GM19455 (cell line): ENCODE results near the gene CRYBA4.
A peak's percentile ranks its signal among the peaks of the same experiment; 100 is the strongest.

ENCODE experiments used
- ATAC-seq: cut with Tn5 transposase; IDR thresholded peaks from one replicate; pipeline ENCODE4 v1.9.1; 2021; ENCODE audit not compliant: unreplicated experiment

Gene CRYBA4

DNA sequence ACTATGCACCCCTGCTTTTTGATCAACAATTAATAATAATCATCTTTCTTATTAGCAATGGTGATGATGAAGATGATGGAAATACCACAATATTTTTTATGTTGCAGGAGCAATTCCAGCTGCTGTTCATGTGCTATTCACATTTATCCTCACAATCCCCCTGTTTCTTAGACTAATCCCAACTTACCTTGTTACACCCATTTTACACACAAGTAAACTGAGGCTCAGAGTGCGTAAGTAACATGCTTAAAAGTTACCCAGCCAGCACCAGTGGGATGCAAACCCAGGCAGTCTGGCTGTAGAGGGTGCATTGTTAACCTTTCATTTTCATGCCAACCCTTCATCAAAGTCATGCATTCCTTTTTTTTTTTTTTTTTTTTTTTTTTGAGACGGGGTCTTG, 1.6 kb upstream of the CRYBA4 start:
- ATAC-seq = no peak

DNA sequence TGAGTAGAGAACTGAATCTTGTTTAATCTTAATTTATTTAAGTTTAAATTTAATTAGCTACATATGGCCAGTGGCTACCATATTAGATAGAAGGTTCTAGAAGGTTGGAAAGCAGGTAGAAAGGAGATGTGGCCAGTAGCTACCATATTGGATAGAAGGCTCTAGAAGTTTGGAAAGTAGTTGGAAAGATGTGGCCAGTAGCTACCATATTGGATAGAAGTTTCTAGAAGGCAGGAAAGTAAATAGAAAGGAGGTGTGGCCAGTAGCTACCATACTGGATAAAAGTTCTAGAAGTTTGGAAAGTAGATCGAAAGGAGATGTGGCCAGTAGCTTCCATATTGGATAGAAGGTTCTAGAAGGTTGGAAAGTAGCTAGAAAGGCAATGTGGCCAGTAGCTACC, 2.2 kb downstream of the CRYBA4 start:
- no peak for ATAC-seq

DNA sequence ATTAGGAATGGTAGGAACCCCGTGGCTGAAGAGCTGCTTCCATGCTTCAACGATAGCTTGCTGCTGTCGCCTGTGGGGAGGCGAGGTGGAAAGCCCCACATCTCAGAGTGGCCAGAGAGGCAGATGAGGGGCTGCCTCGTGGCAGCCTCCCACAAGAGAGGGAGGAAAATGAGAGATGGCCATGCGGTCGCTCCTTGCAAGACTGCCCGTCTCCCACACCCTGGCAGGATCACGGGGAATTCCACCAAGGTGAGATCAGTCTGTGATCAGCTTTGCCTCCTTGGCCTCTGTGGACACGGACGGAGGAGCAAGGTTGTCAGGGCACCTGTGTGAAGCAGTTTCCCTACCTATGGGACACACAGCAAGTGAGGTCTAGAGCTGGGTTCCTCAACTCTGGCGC, 3.0 kb downstream of the CRYBA4 start:
- no peak for ATAC-seq

DNA sequence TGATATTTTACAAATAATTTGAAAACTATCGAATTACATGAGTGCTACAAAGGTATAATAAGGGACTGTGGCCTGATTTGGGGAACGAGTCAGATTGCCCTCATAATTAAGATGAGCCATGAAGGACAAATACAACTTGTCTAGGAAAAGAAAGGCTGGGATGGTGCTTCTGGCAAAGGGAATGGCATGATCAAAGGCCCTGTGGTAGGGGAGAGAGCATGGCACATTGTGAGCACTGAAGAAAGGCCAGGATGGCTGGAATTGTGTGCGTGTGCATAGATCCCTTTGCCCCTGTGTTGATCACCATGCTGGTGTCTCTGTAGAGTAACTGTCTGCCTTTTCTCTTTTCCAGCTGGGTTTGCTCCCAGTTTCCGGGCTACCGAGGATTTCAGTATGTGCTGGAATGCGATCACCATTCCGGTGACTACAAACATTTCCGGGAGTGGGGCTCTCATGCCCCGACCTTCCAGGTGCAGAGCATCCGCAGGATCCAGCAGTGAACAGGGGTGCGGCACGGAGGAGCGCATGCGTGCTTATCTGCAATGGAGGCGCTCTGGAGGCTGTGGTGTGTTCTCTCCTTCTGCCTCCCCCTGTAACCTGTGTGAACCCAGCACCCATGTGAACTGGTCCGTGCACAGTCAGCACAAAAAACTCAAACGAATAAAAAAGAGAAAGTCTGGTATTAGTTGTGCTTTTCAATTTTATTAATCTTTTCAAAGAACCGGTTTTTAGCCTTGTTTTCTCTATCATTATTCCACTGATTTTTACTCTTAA, 8.4 kb downstream of the CRYBA4 start:
- ATAC-seq = no peak

DNA sequence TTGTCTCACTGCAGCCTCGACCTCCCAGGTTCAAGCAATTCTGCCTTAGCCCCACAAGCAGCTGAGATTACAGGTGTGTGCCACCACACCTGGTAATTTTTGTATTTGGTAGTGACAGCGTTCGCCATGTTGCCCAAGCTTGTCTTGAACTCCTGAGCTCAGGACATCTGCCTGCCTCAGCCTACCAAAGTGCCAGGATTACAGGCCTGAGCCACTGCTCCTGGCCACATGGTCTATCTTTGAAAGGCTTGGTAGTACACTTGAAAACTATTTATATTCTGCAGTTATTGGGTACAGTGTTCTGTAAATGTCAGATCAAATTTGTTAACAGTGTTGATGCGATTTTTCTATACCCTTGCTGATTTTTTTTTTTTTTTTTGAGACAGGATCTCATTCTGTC, 9.5 kb downstream of the CRYBA4 start:
- ATAC-seq = no peak

DNA sequence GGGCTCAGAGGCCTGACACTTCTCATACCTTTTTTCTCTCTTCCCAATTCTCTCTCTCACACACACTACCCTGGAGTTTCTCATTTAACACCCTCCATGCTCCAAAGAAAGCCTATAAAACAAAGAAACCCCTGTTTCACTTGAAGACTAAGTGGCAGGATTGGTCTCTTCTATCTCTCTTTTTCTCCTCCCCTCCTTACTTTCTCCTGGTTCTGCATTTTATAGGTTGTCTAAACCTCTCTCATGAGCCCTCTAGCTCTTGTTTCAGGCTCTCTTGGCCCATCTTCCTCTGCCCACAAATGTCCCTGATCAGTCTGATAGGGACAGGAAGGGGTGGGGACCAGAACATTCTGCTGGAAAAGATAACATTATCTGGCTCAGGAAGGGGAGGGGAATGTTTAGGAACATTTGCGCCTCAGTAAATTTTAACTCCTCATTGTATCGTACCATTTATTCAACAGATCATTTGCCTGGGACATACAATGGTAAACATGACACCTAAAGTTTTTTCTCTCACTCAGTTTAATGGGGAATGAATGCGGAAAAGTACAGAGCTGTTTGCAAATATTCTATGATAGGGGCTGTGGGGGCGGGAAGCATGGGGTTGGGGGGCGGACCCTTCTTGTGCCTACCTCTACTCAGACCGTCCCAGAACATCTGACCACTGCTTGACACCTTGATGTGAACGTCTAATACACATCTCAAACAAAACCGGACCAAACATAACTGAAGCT, 10.8 kb downstream of the CRYBA4 start:
- ATAC-seq = no peak

DNA sequence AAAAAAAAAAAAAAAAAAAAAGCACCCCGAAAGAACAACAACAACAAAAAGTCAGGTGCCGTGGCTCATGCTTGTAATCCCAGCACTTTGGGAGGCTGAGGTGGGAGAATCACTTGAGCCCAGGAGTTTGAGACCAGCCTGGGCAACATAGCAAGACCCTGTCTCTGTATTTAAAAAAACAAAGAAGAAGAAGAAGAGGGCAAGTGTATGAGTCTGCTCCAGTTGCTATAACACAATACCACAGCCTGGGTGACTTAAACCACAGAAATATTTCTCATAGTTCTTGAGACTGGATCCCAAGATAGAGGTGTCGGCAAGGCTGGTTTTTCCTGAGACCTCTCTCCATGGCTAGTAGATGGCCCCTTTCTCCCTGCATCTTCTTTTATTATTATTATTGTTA, 12.4 kb downstream of the CRYBA4 start:
- no peak for ATAC-seq

DNA sequence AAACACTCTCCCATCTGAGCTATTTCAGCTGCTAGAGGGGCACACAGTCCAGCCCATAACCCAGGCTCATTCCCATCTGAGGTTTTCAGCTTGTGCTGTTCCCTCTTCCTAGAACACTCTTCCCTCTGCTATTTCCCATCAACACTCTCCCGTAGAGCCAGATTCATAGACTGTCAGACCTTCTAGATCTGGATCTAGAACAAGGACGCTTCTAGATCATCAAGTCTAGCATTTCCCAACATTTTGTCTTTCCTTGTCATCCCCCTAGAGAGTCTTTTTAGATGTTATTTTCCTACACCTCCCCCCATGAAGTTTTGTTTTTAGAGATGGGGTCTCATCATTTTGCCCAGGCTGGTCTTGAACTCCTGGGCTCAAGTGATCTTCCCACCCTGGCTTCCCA, 13.4 kb downstream of the CRYBA4 start:
- ATAC-seq = no peak

DNA sequence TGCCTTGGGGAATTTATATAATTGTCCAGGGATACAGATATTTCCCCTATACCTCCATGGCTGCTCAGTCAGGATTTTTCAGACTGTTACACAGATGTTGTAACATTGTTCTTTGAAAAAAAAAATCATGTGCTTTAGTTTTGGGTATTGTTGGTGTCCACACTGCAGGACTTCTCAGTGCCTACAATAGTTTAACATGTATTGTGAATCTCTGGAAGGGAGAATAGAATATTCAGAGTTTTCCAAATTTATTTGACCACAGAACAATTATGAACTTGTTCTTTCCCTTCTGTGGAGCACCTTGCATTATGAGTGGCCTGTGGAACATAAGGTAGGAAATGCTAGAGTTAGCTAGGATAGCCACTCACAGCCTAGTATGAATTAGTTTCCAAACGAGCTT, 14.5 kb downstream of the CRYBA4 start:
- no peak for ATAC-seq

DNA sequence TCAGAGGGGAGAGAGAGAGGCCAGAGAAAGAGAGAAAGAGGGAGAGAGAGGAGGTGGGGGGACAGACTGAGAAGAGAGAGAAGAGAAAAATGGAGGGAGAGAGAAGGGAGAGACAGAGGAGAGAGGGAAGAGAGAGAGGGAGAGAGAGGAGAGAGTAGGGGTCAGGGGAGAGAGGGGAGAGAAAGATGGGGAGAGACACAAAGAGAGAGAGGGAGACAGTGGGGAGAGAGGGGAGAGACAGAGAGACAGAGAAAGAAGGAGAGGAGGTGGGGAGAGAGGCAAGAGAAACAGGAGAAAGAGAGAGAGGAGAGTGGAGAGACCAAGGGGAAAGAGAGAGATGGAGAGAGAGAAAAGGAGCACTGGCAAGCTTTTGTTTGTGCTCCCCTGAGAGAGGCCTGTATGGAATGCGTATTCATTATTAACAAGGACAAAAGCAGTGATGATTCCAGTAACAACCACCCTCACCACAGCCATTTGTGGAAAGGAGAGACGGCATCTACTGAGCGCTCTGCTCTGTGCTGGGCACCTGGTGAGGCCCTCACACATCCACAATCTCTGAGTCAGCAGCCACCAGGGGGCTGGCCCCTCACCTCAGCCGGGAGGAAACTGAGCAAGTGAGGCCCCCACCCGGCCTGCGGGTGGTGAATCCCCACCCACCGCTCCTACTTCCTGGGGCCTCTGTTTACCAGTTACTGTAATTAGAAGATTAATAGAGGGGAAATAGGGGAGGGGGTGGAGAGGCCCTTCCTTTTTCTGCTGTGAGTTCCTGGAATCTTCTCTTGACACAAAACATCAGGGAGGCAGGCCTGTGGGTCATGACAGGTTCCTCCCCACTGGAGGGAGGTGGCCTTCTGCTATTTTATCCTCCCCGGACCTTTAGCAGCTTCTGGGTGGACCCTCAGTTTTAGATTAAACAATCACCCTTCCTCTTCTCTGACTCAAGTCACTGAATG, 21.0 kb downstream of the CRYBA4 start:
- no peak for ATAC-seq

DNA sequence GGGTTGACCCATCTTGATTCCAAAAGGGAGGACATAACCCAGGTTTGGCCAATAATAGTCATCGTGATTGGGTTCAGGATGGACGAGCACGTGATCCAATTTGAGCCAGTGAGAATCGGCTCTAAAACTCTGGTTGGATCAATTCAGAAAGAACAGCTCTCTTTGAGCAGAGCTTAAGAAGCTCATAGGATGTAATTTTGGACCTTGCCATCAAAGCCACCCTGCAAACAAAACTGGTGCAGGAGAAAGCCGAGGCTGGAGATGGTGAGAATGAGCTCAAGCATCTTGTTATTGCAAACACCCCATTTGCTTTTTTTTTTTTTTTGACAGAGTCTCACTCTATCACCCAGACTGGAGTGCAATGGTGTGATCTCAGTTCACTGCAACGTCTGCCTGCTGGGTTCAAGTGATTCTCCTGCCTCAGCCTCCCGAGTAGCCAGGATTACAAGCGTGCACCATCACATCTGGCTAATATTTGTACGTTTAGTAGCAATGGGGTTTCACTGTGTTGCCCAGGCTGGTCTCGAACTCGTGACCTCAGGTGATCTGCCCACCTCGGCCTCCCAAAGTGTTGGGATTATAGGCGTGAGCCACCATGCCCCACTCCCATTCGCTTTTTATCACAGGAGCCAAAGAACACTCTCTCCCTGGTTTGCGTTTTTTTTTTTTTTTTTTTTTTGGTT, 21.8 kb downstream of the CRYBA4 start:
- ATAC-seq = no peak

DNA sequence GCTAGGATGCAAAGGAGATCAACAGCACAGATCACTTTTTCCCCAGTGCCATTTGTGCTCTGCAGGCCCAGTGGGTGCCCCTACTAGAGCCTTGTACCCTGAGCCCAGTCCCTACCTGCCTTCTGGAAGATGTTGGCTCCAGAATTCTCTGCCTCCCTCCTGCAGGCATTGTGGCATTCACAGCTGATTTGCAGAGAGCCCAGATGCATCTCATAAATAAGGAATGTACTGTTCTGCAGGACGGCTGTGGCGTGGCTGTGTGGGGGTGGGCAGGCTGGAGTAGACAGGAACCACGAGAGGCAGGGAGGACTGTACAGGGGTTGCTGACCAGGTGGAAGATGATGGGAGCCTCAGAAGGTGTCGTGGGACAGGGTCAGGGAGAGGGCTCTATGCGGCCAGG, 24.4 kb downstream of the CRYBA4 start:
- ATAC-seq = no peak

DNA sequence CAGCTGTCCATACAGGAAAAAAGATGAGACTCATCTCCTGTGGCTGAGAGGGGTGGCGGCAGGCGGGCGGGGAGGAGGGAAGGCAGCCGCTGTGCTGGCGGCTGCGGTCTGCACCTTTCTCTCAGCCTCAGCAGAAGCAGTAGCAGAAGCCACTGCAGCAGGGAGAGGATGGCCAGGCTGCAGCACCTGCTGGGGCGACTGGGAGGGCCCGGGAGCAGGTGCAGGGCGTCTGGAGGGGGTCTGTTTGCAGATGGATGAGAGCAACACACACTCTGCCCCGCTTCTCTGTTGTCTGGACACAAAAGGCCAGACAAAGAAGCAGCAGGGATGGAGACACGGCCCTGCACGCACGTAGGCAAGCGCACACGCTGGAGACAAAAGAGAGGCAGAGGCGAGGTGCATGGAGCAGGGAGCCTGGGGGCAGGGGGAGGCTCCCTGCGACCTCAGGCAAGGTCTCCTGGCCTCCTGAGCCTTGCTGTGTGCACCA, 26.3 kb downstream of the CRYBA4 start:
- ATAC-seq = no peak

DNA sequence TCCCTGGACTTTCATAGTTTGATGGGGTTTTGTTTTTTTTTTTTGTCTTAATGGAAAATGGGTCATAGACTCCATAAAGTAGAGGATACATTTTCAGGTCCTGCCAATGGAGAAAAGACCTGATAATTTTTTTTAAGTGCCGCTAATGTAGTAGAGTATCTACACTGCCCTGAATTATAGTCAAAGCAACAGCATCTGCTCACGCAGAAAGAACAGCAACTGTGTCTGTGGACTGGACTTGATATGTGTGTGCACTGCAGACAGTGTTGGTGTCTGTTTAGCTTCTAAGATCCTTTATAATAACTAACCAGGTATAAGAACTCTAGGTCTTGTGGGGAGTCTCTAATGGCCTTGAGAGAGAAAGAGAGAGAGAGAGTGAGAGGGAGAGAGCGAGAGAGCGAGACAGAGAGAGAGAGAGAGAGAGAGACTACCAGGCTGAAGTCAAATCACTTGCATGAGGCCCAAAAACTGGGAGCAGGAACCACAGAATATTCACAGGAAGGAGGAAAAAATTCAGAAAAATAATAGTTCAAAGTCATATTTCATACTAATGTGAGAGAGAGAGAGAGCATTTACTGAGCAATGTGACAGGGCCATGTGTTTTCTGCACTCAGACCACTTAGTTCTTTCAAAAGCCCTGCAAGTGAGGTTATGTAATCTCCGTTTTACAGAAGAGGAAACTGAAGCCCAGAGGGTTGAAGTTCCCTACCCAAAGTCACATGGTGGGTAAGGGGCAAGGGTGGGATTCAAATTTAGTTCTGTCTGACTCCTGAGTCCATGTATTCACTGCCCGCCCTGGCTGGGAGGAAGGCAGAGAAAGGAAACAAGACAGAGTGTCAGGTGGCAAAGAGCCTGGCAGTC, 27.0 kb downstream of the CRYBA4 start:
- no peak for ATAC-seq

DNA sequence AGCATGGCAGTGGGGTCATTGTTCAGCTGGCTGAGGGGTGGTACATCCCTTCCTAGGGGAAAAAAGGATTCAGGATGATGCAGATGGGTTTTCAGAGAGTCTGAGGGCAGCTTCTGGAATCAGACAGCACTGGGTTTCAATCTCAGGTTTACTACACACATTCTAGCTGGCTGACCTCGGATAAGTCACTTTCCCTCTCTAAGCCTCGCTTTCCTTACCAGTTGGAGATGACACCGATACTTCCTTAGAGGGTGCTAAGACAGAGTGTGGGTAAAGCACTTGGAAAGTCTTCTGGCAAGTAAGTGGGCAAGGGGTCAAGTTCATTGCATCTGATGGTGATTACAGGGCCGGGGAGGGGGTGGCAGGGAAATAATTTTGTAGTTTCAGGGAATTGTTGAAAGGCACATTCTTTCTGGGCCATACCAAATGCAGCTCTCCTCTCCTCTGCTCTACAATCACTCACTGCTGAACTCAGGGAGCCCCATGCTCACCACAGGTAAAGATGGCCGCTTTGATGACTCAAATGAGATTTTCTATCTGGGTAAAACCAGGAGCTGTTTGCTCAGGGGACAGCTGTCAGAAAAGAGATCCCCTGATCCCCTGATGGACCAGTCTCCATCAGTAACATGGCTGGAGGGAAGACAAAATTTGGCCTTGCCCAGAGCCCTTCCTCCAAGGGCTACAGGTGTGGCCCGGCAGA, 29.1 kb downstream of the CRYBA4 start:
- ATAC-seq = no peak

DNA sequence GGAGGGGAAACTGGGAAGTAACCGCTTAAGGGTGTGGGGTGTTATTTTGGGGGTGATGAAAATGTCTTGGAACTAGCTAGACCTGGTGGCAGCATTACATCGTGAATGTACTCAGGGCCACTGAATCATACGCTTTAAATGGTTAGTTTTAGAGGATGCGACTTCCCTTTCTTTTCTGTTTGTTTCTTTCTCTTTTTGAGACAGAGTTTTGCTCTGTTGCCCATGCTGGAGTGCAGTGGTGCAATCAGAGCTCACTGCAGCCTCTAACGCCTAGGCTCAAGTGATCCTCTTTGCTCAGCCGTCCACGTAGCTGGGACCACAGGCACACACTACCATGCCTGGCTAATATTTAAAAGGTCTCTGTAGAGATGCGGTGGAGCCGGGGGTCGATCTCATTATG, 30.1 kb downstream of the CRYBA4 start:
- no peak for ATAC-seq

DNA sequence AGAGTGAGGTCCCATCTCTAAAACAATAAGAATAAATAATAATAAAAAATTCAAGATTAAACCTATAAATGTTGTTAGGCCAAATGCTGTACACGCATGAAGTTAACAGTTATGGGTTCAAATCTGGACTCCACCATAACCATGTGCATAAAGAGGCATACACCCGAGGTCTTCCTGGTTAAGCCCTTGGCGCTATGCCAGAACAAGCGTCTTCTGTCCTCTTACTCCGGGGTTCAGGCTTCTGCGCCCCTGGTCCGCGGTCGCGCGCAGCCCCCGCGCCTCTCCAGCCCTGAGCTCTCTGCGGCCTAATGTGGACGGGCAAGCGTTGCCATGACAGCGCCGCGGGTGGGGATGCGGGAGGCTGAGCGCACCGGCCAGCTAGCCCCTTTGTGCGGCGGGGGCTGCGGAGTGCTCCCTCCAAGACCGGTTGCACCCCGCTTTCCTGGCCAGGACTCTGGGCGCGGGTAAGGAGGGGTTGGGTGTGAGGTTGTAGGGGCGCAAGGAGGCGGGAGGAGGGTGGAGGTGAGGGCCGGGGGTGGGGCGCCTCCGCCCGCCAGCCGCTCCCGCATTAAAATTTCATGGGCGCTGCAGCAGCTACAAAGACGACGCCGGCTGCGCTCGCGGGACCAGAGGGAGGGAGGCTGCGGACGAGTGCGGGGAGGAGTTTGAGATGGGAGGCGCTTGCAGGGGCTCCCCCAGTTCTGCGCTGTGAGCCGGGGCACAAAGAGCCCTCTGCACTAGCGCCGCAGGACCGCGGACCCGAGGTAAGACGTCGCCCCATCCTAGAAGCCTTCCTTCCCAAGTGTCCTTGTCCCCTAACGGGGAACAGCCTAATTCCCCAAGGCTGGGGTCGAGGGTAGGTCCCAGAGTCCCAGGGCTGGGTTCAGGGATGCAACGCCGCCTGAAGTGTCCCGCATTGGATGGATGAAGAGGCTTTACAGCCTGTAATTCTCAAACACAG, 35.4 kb downstream of the CRYBA4 start, which contains the start of gene MIAT:
Gene MIAT (plus strand): TSS at position 698 of the 961 bp plus-strand sequence.
- peak; percentile 64 for ATAC-seq

DNA sequence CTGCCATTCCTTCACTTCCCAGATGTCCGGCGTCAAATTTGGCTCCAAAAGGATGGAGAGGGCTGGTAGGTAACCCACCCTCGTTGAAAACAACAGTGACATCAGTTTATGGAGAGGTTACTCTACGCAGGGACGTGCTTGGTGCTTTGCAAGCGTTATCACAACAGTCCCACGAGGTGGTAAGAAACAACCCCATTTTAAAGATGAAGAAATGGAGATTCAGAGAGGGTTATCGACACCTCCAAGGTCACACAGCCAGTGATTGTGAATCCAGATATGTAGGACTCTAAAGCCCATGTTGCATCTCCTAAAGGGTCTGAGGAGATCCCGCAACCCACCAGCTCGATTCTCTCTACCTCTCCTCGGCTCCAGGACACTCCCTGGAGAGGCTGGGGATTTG, 36.4 kb downstream of the CRYBA4 start:
- no peak for ATAC-seq
